Suprapubic skin (tissue), 4 donors: ENCODE data around the gene TARDBP.

Experiments used
- CTCF ChIP-seq, 2 donors: fragments of 200-600 bp in 1 of 2; fragments of 450-650 bp in 1 of 2; sonication (generic) in 1 of 2; IDR thresholded peaks; one replicate each; pipeline ENCODE4 v1.5.1; 2016 to 2019; ENCODE audit warnings: antibody characterized with exemption in 2 of 2, mild to moderate bottlenecking in 1 of 2, moderate library complexity in 1 of 2
- POLR2A ChIP-seq, 2 donors: fragments of 450-650 bp; IDR thresholded peaks; one replicate each; pipeline ENCODE4 v1.6.1; 2017; ENCODE audit warnings: antibody characterized with exemption in 2 of 2, mild to moderate bottlenecking in 2 of 2, moderate library complexity in 2 of 2
- POLR2AphosphoS5 ChIP-seq, 3 donors: sonication (generic); formaldehyde crosslinking; IDR thresholded peaks; one replicate each; pipeline ENCODE4 v1.6.1; 2017; ENCODE audit warnings: antibody characterized with exemption in 3 of 3

GRCh38 chr1:11046625-11047365 lies 34.3 kb downstream of the TARDBP start, which contains the start of gene MASP2:
- TF ChIP-seq CTCF (IDR thresholded peaks at IDR 0.05) (no peak), POLR2AphosphoS5 (IDR thresholded peaks at IDR 0.05) (no peak), POLR2A (IDR thresholded peaks at IDR 0.05) (no peak)
